ENCODE measurements around the gene OR5C1.
"Not testable (repeated sequence)": the region's sequence is repeated elsewhere in the genome, so short reads cannot be mapped to it uniquely, and the experiment has no call there.

OR5C1 gene

GRCh38 chr9:122788831-122789230 lies at the start of gene OR5C1:
Gene OR5C1 (plus strand): TSS chr9:122788933. CDS start chr9:122788933, 0 bp downstream.
- DNase-seq (ENCODE audit: low read depth), result no peak

GRCh38 chr9:122742003-122742402 lies 46.7 kb upstream of the OR5C1 start, which contains the start of gene OR1L6:
Gene OR1L6 (plus strand): TSS chr9:122742303. CDS start chr9:122749848, 7,545 bp downstream.
- no peak for DNase-seq (ENCODE audit: low read depth)

GRCh38 chr9:122754825-122755224 lies 33.9 kb upstream of the OR5C1 start:
- DNase-seq (ENCODE audit: low read depth), result no peak

GRCh38 chr9:122767817-122768216 lies 20.9 kb upstream of the OR5C1 start:
- DNase-seq (ENCODE audit: low read depth), result no peak

- DNase-seq (ENCODE audit: low read depth), result no peak
Measured at GRCh38 chr9:122777052-122777451, 11.7 kb upstream of the OR5C1 start.

GRCh38 chr9:122777935-122778627 lies 10.7 kb upstream of the OR5C1 start:
- peak; percentile 76 for DNase-seq (ENCODE audit: low read depth)

- DNase-seq (ENCODE audit: low read depth), result no peak
Measured at GRCh38 chr9:122779181-122779580, 9.6 kb upstream of the OR5C1 start.

- no peak for DNase-seq (ENCODE audit: low read depth)
Measured at GRCh38 chr9:122780026-122780425, 8.7 kb upstream of the OR5C1 start.

- DNase-seq (ENCODE audit: low read depth), result no peak
Measured at GRCh38 chr9:122781671-122782070, 7.1 kb upstream of the OR5C1 start.

- no peak for DNase-seq (ENCODE audit: low read depth)
Measured at GRCh38 chr9:122785269-122785668, 3.5 kb upstream of the OR5C1 start.

GRCh38 chr9:122786338-122786737 lies 2.4 kb upstream of the OR5C1 start:
- no peak for DNase-seq (ENCODE audit: low read depth)

GRCh38 chr9:122789256-122790046 lies 718 bp downstream of the OR5C1 start:
- no peak for DNase-seq (ENCODE audit: low read depth)

GRCh38 chr9:122791872-122792669 lies 3.3 kb downstream of the OR5C1 start:
- DNase-seq (ENCODE audit: low read depth), result no peak

GRCh38 chr9:122797316-122798063 lies 8.8 kb downstream of the OR5C1 start:
- DNase-seq (ENCODE audit: low read depth), result no peak

- no peak for DNase-seq (ENCODE audit: low read depth)
Measured at GRCh38 chr9:122800066-122801060, 11.6 kb downstream of the OR5C1 start, which contains the start of gene OR1K1. Gene OR1K1 (plus strand): TSS chr9:122800123. CDS start chr9:122800123, 0 bp downstream.

- DNase-seq (ENCODE audit: low read depth), result no peak
Measured at GRCh38 chr9:122806661-122807060, 17.9 kb downstream of the OR5C1 start.

GRCh38 chr9:122807271-122807900 lies 18.7 kb downstream of the OR5C1 start:
- DNase-seq (ENCODE audit: low read depth), result no peak

GRCh38 chr9:122808141-122808540 lies 19.4 kb downstream of the OR5C1 start:
- DNase-seq (ENCODE audit: low read depth), result no peak

GRCh38 chr9:122809261-122809660 lies 20.5 kb downstream of the OR5C1 start:
- DNase-seq (ENCODE audit: low read depth), result not testable (repeated sequence)

All from GM04503 (cell line).